ENCODE measurements around the gene GGTLC1. TPM values are rescaled to one million over a fixed set of nuclear protein-coding genes. Genes with fewer than 3 reads are reported as not detected.

The GGTLC1 gene
- total RNA-seq, 2 donors from 2014 or later, result not detected

- no peak for DNase-seq (ENCODE audit: low spot score)
- Histone ChIP-seq H3K4me1 (no peaks in the 10 kb centered on the region), H3K4me3 (no peak overlapping the region), H3K9me3 (no peaks in the 10 kb centered on the region), H3K27me3 (no peaks in the 10 kb centered on the region), H3K27ac (no peak overlapping the region), H3K36me3 (no peaks in the 10 kb centered on the region)
- no peak for TF ChIP-seq CTCF (IDR thresholded peaks at IDR 0.05)
Measured at GRCh38 chr20:23943304-23943703, 45.3 kb downstream of the GGTLC1 start.

DNA sequence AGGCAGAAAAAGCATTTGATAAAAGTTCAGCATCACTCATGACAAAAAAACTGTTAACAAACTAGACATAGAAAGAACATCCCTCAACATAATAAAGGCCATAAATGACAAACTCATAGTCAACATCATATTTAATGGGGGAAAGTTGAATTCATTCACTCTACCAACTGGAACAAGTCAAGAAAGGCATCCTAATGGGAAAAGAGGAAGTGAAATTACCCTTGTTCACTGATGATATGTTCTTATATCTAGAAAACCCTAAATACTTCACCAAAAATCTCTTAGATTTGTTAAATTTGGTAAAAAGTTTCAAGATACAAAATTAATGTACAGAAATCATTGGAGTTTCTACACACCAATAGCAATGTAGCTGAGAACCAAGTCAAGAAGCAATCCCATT lies 48.9 kb downstream of the GGTLC1 start:
- no peak for DNase-seq (ENCODE audit: low spot score)
- no peak for TF ChIP-seq CTCF (IDR thresholded peaks at IDR 0.05)
- Histone ChIP-seq H3K9me3 (no peaks in the 10 kb centered on the region), H3K27ac (no peak overlapping the region), H3K4me1 (no peaks in the 10 kb centered on the region), H3K36me3 (no peaks in the 10 kb centered on the region), H3K27me3 (no peaks in the 10 kb centered on the region), H3K4me3 (no peak overlapping the region)

DNA sequence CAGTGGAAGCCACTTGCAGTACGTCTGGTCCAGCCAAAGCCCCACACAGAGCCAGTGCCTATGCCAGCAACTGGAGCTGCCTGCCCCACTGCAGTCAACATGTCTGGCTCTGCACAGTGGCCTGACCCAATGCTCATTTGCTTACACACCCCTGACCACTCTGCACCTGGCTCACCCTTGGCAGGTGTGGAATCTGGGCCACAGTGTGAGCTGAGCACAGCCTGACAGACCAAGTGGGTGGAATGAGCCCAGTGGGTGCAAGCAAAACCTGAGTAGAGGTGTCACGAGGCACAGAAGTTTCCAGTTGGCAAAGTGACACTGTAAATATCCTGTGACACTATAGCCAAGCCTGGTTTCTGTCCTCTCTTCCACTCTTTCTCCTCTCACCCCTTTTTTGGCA lies 49.5 kb downstream of the GGTLC1 start:
- Histone ChIP-seq H3K27me3 (no peaks in the 10 kb centered on the region), H3K4me1 (no peaks in the 10 kb centered on the region), H3K27ac (no peak overlapping the region), H3K36me3 (no peaks in the 10 kb centered on the region), H3K9me3 (no peaks in the 10 kb centered on the region), H3K4me3 (no peak overlapping the region)
- no peak for DNase-seq (ENCODE audit: low spot score)
- TF ChIP-seq CTCF (IDR thresholded peaks at IDR 0.05), result no peak

- Histone ChIP-seq H3K4me3 (no peak overlapping the region), H3K27ac (no peak overlapping the region), H3K4me1 (no peaks in the 10 kb centered on the region), H3K36me3 (no peaks in the 10 kb centered on the region), H3K9me3 (no peaks in the 10 kb centered on the region), H3K27me3 (no peaks in the 10 kb centered on the region)
- no peak for DNase-seq (ENCODE audit: low spot score)
- no peak for TF ChIP-seq CTCF (IDR thresholded peaks at IDR 0.05)
Measured at GRCh38 chr20:23938118-23938438, 50.5 kb downstream of the GGTLC1 start.

- no peaks in the 10 kb centered on the region for H3K27me3 ChIP-seq
- peak; percentile 60 to 85 for TF ChIP-seq CTCF (IDR thresholded peaks at IDR 0.05)
- no peak overlapping the region for H3K27ac ChIP-seq
- no peaks in the 10 kb centered on the region for H3K36me3 ChIP-seq
- H3K9me3 ChIP-seq, result no peaks in the 10 kb centered on the region
- no peak for DNase-seq (ENCODE audit: low spot score)
- no peaks in the 10 kb centered on the region for H3K4me1 ChIP-seq
- no peak overlapping the region for H3K4me3 ChIP-seq
Measured at GRCh38 chr20:23937303-23938117, 51.1 kb downstream of the GGTLC1 start.

Other genes starting within 250 kb of the GGTLC1 start
- gene CST1, start 237.8 kb downstream of the GGTLC1 start, total RNA-seq, result not detected
- not detected for gene CST2, start 162.1 kb downstream of the GGTLC1 start, total RNA-seq
- gene CST5, start 109.0 kb downstream of the GGTLC1 start, total RNA-seq, result not detected